ENCODE results near the gene GLDC. TPM values are rescaled to one million over a fixed set of nuclear protein-coding genes. Genes with fewer than 3 reads are reported as not detected.

The GLDC gene
- total RNA-seq, 2 experiments from 2014 or later = not detected

GRCh38 chr9:6681957-6682501, 36.5 kb upstream of the GLDC start:
- Histone ChIP-seq H3K9me3 (ENCODE audit: low read length) (no peaks in the 10 kb centered on the region), H3K4me1 (ENCODE audit: insufficient read depth, low read length, poor library complexity, severe bottlenecking) (peaks cover 35% of the 10 kb centered on the region), H4K20me1 (ENCODE audit: insufficient read depth, low read length) (no peaks in the 10 kb centered on the region), H2AFZ (ENCODE audit: low read length) (peak overlapping the region; percentile 84; the same call in 1 of the 2 replicates), H3K36me3 (ENCODE audit: insufficient read depth, low read length) (peaks cover 3% of the 10 kb centered on the region; the same call in 1 of the 2 replicates), H3K79me2 (ENCODE audit: insufficient read depth, low read depth, low read length) (peaks cover 15% of the 10 kb centered on the region; the same call in 1 of the 2 replicates), H3K27ac (ENCODE audit: low read depth, low read length, poor library complexity, severe bottlenecking) (peak overlapping the region; percentile 89), H3K9me2 (ENCODE audit: insufficient read depth, low read length) (no peaks in the 10 kb centered on the region), H3K4me2 (ENCODE audit: low read length) (peak overlapping the region; percentile 85), H3K4me3 (ENCODE audit: low read depth, low read length, poor library complexity, severe bottlenecking) (peak overlapping the region; percentile 85)
- intact Hi-C loops (cut with micrococcal nuclease; ENCODE audit: unreplicated experiment) = loop anchor here (1.0 to 10.0 kb wide), 7 partner anchors 21 to 1055 kb away; partner anchors contain the start of genes KDM4C and RIC1
- CTCF ChIA-PET (ENCODE audit: unreplicated experiment) = interaction anchor here (0.6 to 1.3 kb wide), 3 partner anchors 21 to 107 kb away, joined by 3 to 5 read pairs (median 4); no protein-coding TSS in a partner anchor
- BruUV-seq (replicated peaks) = no TSS peak
- no peak for DNase-seq (ENCODE audit: low spot score)
- TF ChIP-seq CTCF (conservative IDR thresholded peaks at IDR 0.05; ENCODE audit: low read length) (no peak), EZH2phosphoT487 (IDR thresholded peaks at IDR 0.05; ENCODE audit: borderline replicate concordance, low read depth, low read length) (no peak)
- POLR2A ChIA-PET = interaction anchor here (0.6 to 2.4 kb wide), 20 partner anchors 9 to 1945 kb away, joined by 3 to 21 read pairs (median 4); partner anchors contain the start of genes KDM4C and UHRF2

- intact Hi-C loops (cut with micrococcal nuclease; ENCODE audit: unreplicated experiment) = loop anchor here (1.0 to 10.0 kb wide), 7 partner anchors 22 to 1054 kb away; partner anchors contain the start of genes KDM4C and RIC1
- H4K20me1 ChIP-seq (ENCODE audit: insufficient read depth, low read length) = no peaks in the 10 kb centered on the region
- H3K27ac ChIP-seq (ENCODE audit: low read depth, low read length, poor library complexity, severe bottlenecking) = peak overlapping the region; percentile 89
- peak; percentile 95 for DNase-seq (ENCODE audit: low spot score)
- no peaks in the 10 kb centered on the region for H3K9me2 ChIP-seq (ENCODE audit: insufficient read depth, low read length)
- H3K4me3 ChIP-seq (ENCODE audit: low read depth, low read length, poor library complexity, severe bottlenecking) = peak overlapping the region; percentile 85
- H3K4me1 ChIP-seq (ENCODE audit: insufficient read depth, low read length, poor library complexity, severe bottlenecking) = peaks cover 32% of the 10 kb centered on the region
- peak overlapping the region; percentile 84 for H2AFZ ChIP-seq (ENCODE audit: low read length)
- CTCF ChIA-PET (ENCODE audit: unreplicated experiment) = interaction anchor here (0.6 to 1.3 kb wide), 3 partner anchors 20 to 108 kb away, joined by 3 to 5 read pairs (median 4); no protein-coding TSS in a partner anchor
- POLR2A ChIA-PET = interaction anchor here (0.6 to 2.4 kb wide), 20 partner anchors 8 to 1944 kb away, joined by 3 to 21 read pairs (median 4); partner anchors contain the start of genes KDM4C and UHRF2
- peaks cover 15% of the 10 kb centered on the region; the same call in 1 of the 2 replicates for H3K79me2 ChIP-seq (ENCODE audit: insufficient read depth, low read depth, low read length)
- no peak for TF ChIP-seq EZH2phosphoT487 (IDR thresholded peaks at IDR 0.05; ENCODE audit: borderline replicate concordance, low read depth, low read length)
- no TSS peak for BruUV-seq (replicated peaks)
- H3K36me3 ChIP-seq (ENCODE audit: insufficient read depth, low read length) = peaks cover 3% of the 10 kb centered on the region; the same call in 1 of the 2 replicates
- peak overlapping the region; percentile 85 for H3K4me2 ChIP-seq (ENCODE audit: low read length)
- H3K9me3 ChIP-seq (ENCODE audit: low read length) = no peaks in the 10 kb centered on the region
These were observed 35.8 kb upstream of the GLDC start for GRCh38 chr9:6681147-6681956.

GRCh38 chr9:6680797-6681146, 35.2 kb upstream of the GLDC start:
- TF ChIP-seq EZH2phosphoT487 (IDR thresholded peaks at IDR 0.05; ENCODE audit: borderline replicate concordance, low read depth, low read length) = no peak
- TF ChIP-seq CTCF (conservative IDR thresholded peaks at IDR 0.05; ENCODE audit: low read length) = no peak
- no TSS peak for BruUV-seq (replicated peaks)
- Histone ChIP-seq H3K4me1 (ENCODE audit: insufficient read depth, low read length, poor library complexity, severe bottlenecking) (peaks cover 28% of the 10 kb centered on the region), H3K9me3 (ENCODE audit: low read length) (no peaks in the 10 kb centered on the region), H3K4me3 (ENCODE audit: low read depth, low read length, poor library complexity, severe bottlenecking) (peak overlapping the region; percentile 85), H3K27ac (ENCODE audit: low read depth, low read length, poor library complexity, severe bottlenecking) (peak overlapping the region; percentile 89), H3K9me2 (ENCODE audit: insufficient read depth, low read length) (no peaks in the 10 kb centered on the region), H3K36me3 (ENCODE audit: insufficient read depth, low read length) (peaks cover 3% of the 10 kb centered on the region; the same call in 1 of the 2 replicates), H3K79me2 (ENCODE audit: insufficient read depth, low read depth, low read length) (peaks cover 15% of the 10 kb centered on the region; the same call in 1 of the 2 replicates), H3K4me2 (ENCODE audit: low read length) (peak overlapping the region; percentile 85), H2AFZ (ENCODE audit: low read length) (peak overlapping the region; percentile 84), H4K20me1 (ENCODE audit: insufficient read depth, low read length) (no peaks in the 10 kb centered on the region)
- DNase-seq (ENCODE audit: low spot score) = no peak
- intact Hi-C loops (cut with micrococcal nuclease; ENCODE audit: unreplicated experiment) = loop anchor here (1.0 to 10.0 kb wide), 7 partner anchors 23 to 1053 kb away; partner anchors contain the start of genes KDM4C and RIC1
- ChIA-PET CTCF (ENCODE audit: unreplicated experiment) (no interaction called here), POLR2A (no interaction called here)

Data from OCI-LY7 (cell line).